Keratinocyte (primary cell): ENCODE measurements around the gene GNPDA2. TPM values are rescaled to one million over a fixed set of nuclear protein-coding genes. Genes with fewer than 3 reads are reported as not detected.

Experiments used
- DNase-seq: peaks from one replicate; pipeline ENCODE4 v3.0.0-alpha.2; 2011; ENCODE audit warnings: low read depth, missing footprints, low spot score
- FAIRE-seq: peaks from 2 replicates; lab custom pipeline; 2011; peaks lifted over from hg19 to GRCh38; lab: Jason Lieb, UNC
- H2AFZ ChIP-seq: 2 replicates; pipeline ENCODE4 v1.6.0; 2012; ENCODE audit warnings: low read length, control low read depth, inconsistent platforms; ENCODE audit not compliant: control insufficient read depth
- H3K27ac ChIP-seq: 2 replicates; pipeline ENCODE4 v1.5.1; 2011; ENCODE audit warnings: low read length; ENCODE audit not compliant: control insufficient read depth, insufficient read depth
- H3K27me3 ChIP-seq: 3 replicates; pipeline ENCODE4 v1.6.0; 2011; ENCODE audit warnings: low read length; ENCODE audit not compliant: control insufficient read depth, insufficient read depth; ENCODE audit errors: extremely low read depth
- H3K36me3 ChIP-seq, 2 experiments: 2 replicates in 1 of 2; 3 replicates in 1 of 2; pipeline ENCODE4 v1.5.1; 2011; ENCODE audit warnings: low read length in 2 of 2, mild to moderate bottlenecking in 1 of 2; ENCODE audit not compliant: control insufficient read depth in 2 of 2, insufficient read depth in 2 of 2; ENCODE audit errors: extremely low read depth in 1 of 2
- H3K4me1 ChIP-seq: 3 replicates; pipeline ENCODE4 v1.5.1; 2011; ENCODE audit warnings: low read length; ENCODE audit not compliant: control insufficient read depth, insufficient read depth; ENCODE audit errors: extremely low read depth
- H3K4me2 ChIP-seq: 3 replicates; pipeline ENCODE4 v1.6.0; 2011; ENCODE audit warnings: low read depth, low read length; ENCODE audit not compliant: control insufficient read depth, insufficient read depth; ENCODE audit errors: extremely low read depth
- H3K4me3 ChIP-seq, 3 experiments: fragments of 200-600 bp in 1 of 3; sonication (generic) in 1 of 3; 2 replicates in 2 of 3; 3 replicates in 1 of 3; pipeline ENCODE4 v1.5.1; 2011 to 2016; ENCODE audit warnings: low read length in 3 of 3, mild to moderate bottlenecking in 3 of 3, control low read depth in 2 of 3, inconsistent platforms in 1 of 3, low read depth in 1 of 3, mixed read lengths in 1 of 3, mixed run types in 1 of 3, moderate library complexity in 1 of 3; ENCODE audit not compliant: control insufficient read depth in 2 of 3, insufficient read depth in 2 of 3; ENCODE audit errors: extremely low read depth in 1 of 3
- H3K79me2 ChIP-seq: 2 replicates; pipeline ENCODE4 v1.6.0; 2012; ENCODE audit warnings: low read length; ENCODE audit not compliant: control insufficient read depth, insufficient read depth
- H3K9ac ChIP-seq: 3 replicates; pipeline ENCODE4 v1.6.0; 2011; ENCODE audit warnings: low read length; ENCODE audit not compliant: control insufficient read depth, insufficient read depth; ENCODE audit errors: extremely low read depth
- H3K9me1 ChIP-seq: 3 replicates; pipeline ENCODE4 v1.6.0; 2011; ENCODE audit warnings: low read length; ENCODE audit not compliant: control insufficient read depth, insufficient read depth; ENCODE audit errors: extremely low read depth
- H3K9me3 ChIP-seq: 2 replicates; pipeline ENCODE4 v1.5.1; 2012; ENCODE audit warnings: low read depth, low read length; ENCODE audit not compliant: control insufficient read depth
- H4K20me1 ChIP-seq: 3 replicates; pipeline ENCODE4 v1.6.0; 2011; ENCODE audit warnings: low read length; ENCODE audit not compliant: control insufficient read depth, insufficient read depth; ENCODE audit errors: extremely low read depth
- EZH2 ChIP-seq: IDR thresholded peaks from one replicate; pipeline ENCODE4 v1.6.1; 2012; ENCODE audit warnings: inconsistent platforms, mild to moderate bottlenecking, low read length, moderate library complexity
- dilution Hi-C: fragments of 300-500 bp; cut with MboI; formaldehyde crosslinking; loops from one replicate; pipeline ENCODE4 v1.7.0; 2020; ENCODE audit warnings: low sequenced_read_pairs; ENCODE audit not compliant: extremely low pct_ligation_motif_present
- polyA plus RNA-seq, 5 experiments: library from polyadenylated mRNA; depleted of rRNA in 3 of 5; stranded (reverse) in 3 of 5; stranded (forward) in 1 of 5; unstranded in 1 of 5; fragments of >200 nt; gene quantifications; 1 replicate in 1 of 5; 2 replicates in 3 of 5; 3 replicates in 1 of 5; pipeline versions ENCODE4 v1.2.1 to v1.2.3, GENCODE V29; 2011 to 2012; ENCODE audit warnings: missing spikeins in 2 of 5, low read depth in 1 of 5, low replicate concordance in 1 of 5
- TF ChIP-seq, protein P1 (sequence below), 3 experiments: IDR thresholded peaks in 1 of 3; conservative IDR thresholded peaks in 1 of 3; optimal IDR thresholded peaks in 1 of 3; 2 replicates in 2 of 3; 3 replicates in 1 of 3; pipeline versions ENCODE3 to v1.5.1; 2011; ENCODE audit warnings: low read length in 3 of 3, mild to moderate bottlenecking in 3 of 3, moderate library complexity in 2 of 3, control low read depth in 1 of 3, inconsistent platforms in 1 of 3; ENCODE audit not compliant: insufficient read depth in 2 of 3; ENCODE audit errors: extremely low read depth in 1 of 3

GNPDA2 gene
- polyA plus RNA-seq, 1 donor (not counting 4 experiments of a cell fraction or from before 2014, with no cell fraction given): 22.6 TPM

- Histone ChIP-seq H4K20me1 (no peaks in the 10 kb centered on the region), H3K79me2 (peaks cover 47% of the 10 kb centered on the region), H3K9me1 (no peaks in the 10 kb centered on the region), H3K9me3 (no peaks in the 10 kb centered on the region), H2AFZ (no peak overlapping the region), H3K4me2 (peak overlapping the region; percentile 98), H3K36me3 (no peaks in the 10 kb centered on the region), H3K27ac (peak overlapping the region; percentile 46), H3K4me1 (peaks cover 23% of the 10 kb centered on the region), H3K27me3 (no peaks in the 10 kb centered on the region), H3K9ac (peak overlapping the region; percentile 84), H3K4me3 (peak overlapping the region; percentile 72 to 95 (median 94))
- DNase-seq (no peak), FAIRE-seq (no peak)
- dilution Hi-C loops: no loop called here
- TF ChIP-seq EZH2: no peak
Measured at GRCh38 chr4:44725166-44725565, 1.2 kb downstream of the GNPDA2 start.

DNA sequence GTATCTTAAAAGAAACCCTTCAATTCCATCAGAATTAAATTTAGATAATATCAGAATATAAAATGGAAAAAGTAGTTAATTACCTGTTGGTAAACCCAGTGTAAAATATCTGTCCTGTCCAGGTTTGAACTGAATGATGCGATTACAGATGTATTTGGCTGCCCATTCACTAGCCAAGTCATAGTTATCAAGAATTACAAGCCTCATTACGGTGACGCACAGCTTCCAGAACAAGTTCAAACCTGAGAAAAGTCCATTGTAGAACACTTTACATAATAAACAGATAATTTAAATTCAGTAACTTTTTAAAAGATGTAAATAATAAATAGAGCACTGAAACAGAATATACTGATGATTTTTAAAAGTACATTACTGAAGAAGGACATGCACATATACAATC, 4.4 kb downstream of the GNPDA2 start:
- dilution Hi-C loops: no loop called here
- Histone ChIP-seq H3K4me1 (peaks cover 19% of the 10 kb centered on the region), H3K27me3 (no peaks in the 10 kb centered on the region), H3K4me2 (no peak overlapping the region), H3K4me3 (no peak overlapping the region), H3K36me3 (no peaks in the 10 kb centered on the region), H3K9ac (no peak overlapping the region), H3K9me1 (no peaks in the 10 kb centered on the region), H3K79me2 (peaks cover 56% of the 10 kb centered on the region), H3K9me3 (no peaks in the 10 kb centered on the region), H2AFZ (no peak overlapping the region), H3K27ac (peak overlapping the region; percentile 32), H4K20me1 (no peaks in the 10 kb centered on the region)
- FAIRE-seq (no peak), DNase-seq (peak; percentile 25)
- no peak for TF ChIP-seq EZH2
- TF ChIP-seq, protein P1, sequence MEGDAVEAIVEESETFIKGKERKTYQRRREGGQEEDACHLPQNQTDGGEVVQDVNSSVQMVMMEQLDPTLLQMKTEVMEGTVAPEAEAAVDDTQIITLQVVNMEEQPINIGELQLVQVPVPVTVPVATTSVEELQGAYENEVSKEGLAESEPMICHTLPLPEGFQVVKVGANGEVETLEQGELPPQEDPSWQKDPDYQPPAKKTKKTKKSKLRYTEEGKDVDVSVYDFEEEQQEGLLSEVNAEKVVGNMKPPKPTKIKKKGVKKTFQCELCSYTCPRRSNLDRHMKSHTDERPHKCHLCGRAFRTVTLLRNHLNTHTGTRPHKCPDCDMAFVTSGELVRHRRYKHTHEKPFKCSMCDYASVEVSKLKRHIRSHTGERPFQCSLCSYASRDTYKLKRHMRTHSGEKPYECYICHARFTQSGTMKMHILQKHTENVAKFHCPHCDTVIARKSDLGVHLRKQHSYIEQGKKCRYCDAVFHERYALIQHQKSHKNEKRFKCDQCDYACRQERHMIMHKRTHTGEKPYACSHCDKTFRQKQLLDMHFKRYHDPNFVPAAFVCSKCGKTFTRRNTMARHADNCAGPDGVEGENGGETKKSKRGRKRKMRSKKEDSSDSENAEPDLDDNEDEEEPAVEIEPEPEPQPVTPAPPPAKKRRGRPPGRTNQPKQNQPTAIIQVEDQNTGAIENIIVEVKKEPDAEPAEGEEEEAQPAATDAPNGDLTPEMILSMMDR (optimal IDR thresholded peaks at IDR 0.05 in 1 of 3, IDR thresholded peaks at IDR 0.05 in 1 of 3, conservative IDR thresholded peaks at IDR 0.05 in 1 of 3; ENCODE audit: extremely low read depth in 1 of 3, insufficient read depth in 2 of 3, low read length in 3 of 3): no peak

- DNase-seq: no peak
- H3K27me3 ChIP-seq: no peaks in the 10 kb centered on the region
- no peaks in the 10 kb centered on the region for H3K9me3 ChIP-seq
- dilution Hi-C loops: no loop called here
- peaks cover 48% of the 10 kb centered on the region for H3K79me2 ChIP-seq
- no peaks in the 10 kb centered on the region for H3K9me1 ChIP-seq
- no peak overlapping the region for H3K9ac ChIP-seq
- peaks cover 14% of the 10 kb centered on the region for H3K4me1 ChIP-seq
- H3K4me2 ChIP-seq: no peak overlapping the region
- no peaks in the 10 kb centered on the region for H4K20me1 ChIP-seq
- no peak overlapping the region for H3K27ac ChIP-seq
- H3K4me3 ChIP-seq: no peak overlapping the region
- H3K36me3 ChIP-seq: no peaks in the 10 kb centered on the region
- peak; percentile 23 for FAIRE-seq
- H2AFZ ChIP-seq: no peak overlapping the region
- TF ChIP-seq, protein P1 (optimal IDR thresholded peaks at IDR 0.05 in 1 of 3, IDR thresholded peaks at IDR 0.05 in 1 of 3, conservative IDR thresholded peaks at IDR 0.05 in 1 of 3; ENCODE audit: extremely low read depth in 1 of 3, insufficient read depth in 2 of 3, low read length in 3 of 3): no peak
- TF ChIP-seq EZH2: no peak
Measured at GRCh38 chr4:44720371-44720770, 6.0 kb downstream of the GNPDA2 start.
